ENCODE data around the gene BDKRB1.

Gene BDKRB1

DNA sequence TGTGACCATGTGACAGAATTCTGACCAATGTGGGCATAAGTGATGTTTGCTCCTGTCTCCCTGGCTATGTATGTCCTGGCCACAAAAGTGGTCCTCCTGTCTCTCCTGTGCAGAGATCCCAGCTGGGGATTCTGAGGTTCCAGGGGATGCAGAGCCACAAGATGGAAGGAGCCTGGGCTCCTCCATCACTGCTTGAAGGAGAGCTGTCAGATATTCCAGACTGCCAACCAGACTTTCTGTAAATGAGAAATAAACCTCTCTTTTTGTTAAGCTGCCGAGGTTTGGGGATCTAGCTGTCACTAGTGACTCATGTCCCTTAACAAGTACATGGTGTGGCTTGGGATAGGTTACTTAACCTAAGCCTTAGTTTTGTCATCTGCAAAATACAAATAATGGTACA lies 21.9 kb downstream of the BDKRB1 start:
- peaks cover 3% of the 10 kb centered on the region; the same call in 1 of the 2 replicates for H3K36me3 ChIP-seq (ENCODE audit: low read depth)
- H3K27ac ChIP-seq (ENCODE audit: poor library complexity, severe bottlenecking) = no peak overlapping the region
- H3K9me3 ChIP-seq (ENCODE audit: severe bottlenecking) = peaks cover 7% of the 10 kb centered on the region
- H3K27me3 ChIP-seq (ENCODE audit: insufficient read depth, poor library complexity, severe bottlenecking) = no peaks in the 10 kb centered on the region
- no peak overlapping the region for H3K4me3 ChIP-seq (ENCODE audit: severe bottlenecking)
- TF ChIP-seq, protein P1, sequence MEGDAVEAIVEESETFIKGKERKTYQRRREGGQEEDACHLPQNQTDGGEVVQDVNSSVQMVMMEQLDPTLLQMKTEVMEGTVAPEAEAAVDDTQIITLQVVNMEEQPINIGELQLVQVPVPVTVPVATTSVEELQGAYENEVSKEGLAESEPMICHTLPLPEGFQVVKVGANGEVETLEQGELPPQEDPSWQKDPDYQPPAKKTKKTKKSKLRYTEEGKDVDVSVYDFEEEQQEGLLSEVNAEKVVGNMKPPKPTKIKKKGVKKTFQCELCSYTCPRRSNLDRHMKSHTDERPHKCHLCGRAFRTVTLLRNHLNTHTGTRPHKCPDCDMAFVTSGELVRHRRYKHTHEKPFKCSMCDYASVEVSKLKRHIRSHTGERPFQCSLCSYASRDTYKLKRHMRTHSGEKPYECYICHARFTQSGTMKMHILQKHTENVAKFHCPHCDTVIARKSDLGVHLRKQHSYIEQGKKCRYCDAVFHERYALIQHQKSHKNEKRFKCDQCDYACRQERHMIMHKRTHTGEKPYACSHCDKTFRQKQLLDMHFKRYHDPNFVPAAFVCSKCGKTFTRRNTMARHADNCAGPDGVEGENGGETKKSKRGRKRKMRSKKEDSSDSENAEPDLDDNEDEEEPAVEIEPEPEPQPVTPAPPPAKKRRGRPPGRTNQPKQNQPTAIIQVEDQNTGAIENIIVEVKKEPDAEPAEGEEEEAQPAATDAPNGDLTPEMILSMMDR (IDR thresholded peaks at IDR 0.05; ENCODE audit: poor library complexity, severe bottlenecking) = no peak
- peaks cover 3% of the 10 kb centered on the region for H3K4me1 ChIP-seq (ENCODE audit: insufficient read depth, poor library complexity, severe bottlenecking)
- DNase-seq (ENCODE audit: low spot score) (no peak), ATAC-seq (ENCODE audit: low read depth) (no peak)

DNA sequence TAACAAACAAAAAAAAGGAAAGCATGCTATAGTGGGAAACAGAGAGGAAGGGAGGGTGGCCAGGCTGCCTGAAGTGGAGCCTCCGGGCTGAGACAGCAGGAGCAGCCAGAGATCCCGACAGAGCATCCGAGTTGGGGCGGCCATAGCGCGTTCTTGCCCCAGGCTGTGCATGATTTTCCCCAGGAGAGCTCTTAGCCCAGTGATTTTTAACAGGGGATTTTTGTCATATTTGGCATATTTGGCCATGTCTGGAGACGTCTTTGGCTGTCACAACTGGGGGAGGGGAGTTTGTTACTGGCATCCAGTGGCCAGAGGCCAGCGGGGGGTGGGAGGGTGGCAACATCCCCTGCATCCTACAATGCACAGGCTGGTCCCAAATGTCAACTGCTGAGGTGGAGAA lies 23.6 kb downstream of the BDKRB1 start:
- H3K36me3 ChIP-seq (ENCODE audit: low read depth) = peaks cover 3% of the 10 kb centered on the region; the same call in 1 of the 2 replicates
- peaks cover 7% of the 10 kb centered on the region for H3K9me3 ChIP-seq (ENCODE audit: severe bottlenecking)
- DNase-seq (ENCODE audit: low spot score) (no peak), ATAC-seq (ENCODE audit: low read depth) (no peak)
- TF ChIP-seq, protein P1 (IDR thresholded peaks at IDR 0.05; ENCODE audit: poor library complexity, severe bottlenecking) = no peak
- no peak overlapping the region for H3K4me3 ChIP-seq (ENCODE audit: severe bottlenecking)
- no peak overlapping the region for H3K27ac ChIP-seq (ENCODE audit: poor library complexity, severe bottlenecking)
- H3K27me3 ChIP-seq (ENCODE audit: insufficient read depth, poor library complexity, severe bottlenecking) = no peaks in the 10 kb centered on the region
- H3K4me1 ChIP-seq (ENCODE audit: insufficient read depth, poor library complexity, severe bottlenecking) = peaks cover 3% of the 10 kb centered on the region

DNA sequence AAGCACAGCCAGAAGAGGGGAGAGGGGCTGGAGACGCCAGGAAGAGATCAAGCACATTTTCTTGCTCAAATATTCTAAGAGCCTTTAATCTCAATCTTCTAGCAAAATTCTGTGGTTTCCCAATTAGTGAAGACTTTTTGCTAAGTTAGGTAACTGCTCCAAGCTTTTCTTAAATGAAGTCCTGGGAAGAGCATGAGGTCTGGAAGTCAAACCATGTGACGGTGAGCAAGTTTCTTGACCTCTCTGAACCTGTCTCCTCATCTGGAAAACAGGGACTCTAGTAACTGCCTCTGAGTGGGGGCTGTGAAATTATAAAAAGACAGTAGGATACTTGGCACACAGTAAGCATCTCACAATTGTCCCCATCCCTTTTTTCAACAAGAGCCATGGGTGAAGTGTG lies 24.1 kb downstream of the BDKRB1 start:
- Histone ChIP-seq H3K27ac (ENCODE audit: poor library complexity, severe bottlenecking) (no peak overlapping the region), H3K4me1 (ENCODE audit: insufficient read depth, poor library complexity, severe bottlenecking) (peaks cover 3% of the 10 kb centered on the region), H3K36me3 (ENCODE audit: low read depth) (peaks cover 8% of the 10 kb centered on the region; the same call in 1 of the 2 replicates), H3K4me3 (ENCODE audit: severe bottlenecking) (no peak overlapping the region), H3K27me3 (ENCODE audit: insufficient read depth, poor library complexity, severe bottlenecking) (no peaks in the 10 kb centered on the region), H3K9me3 (ENCODE audit: severe bottlenecking) (peaks cover 7% of the 10 kb centered on the region)
- TF ChIP-seq, protein P1 (IDR thresholded peaks at IDR 0.05; ENCODE audit: poor library complexity, severe bottlenecking) = no peak
- no peak for DNase-seq (ENCODE audit: low spot score)
- no peak for ATAC-seq (ENCODE audit: low read depth)

DNA sequence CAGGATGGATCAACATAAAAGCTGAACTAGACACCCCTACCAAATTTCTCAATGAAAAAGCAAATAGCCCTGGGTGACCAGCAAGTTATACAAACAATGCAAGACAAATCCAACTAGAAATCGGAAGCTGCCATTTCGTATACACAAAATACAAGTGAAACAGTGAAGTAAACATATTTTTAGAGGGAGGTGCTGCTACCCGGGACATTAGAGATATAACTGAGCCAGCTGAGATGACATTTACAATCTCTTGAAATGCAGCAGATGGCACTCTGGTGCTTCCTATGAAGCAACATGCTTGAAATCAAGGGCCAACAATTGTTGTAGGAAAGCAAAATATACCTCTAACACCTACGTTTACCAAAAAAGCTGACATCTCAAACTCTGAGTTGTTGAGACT lies 25.5 kb downstream of the BDKRB1 start:
- ATAC-seq (ENCODE audit: low read depth) = no peak
- Histone ChIP-seq H3K27ac (ENCODE audit: poor library complexity, severe bottlenecking) (no peak overlapping the region), H3K4me3 (ENCODE audit: severe bottlenecking) (no peak overlapping the region), H3K9me3 (ENCODE audit: severe bottlenecking) (peaks cover 7% of the 10 kb centered on the region), H3K27me3 (ENCODE audit: insufficient read depth, poor library complexity, severe bottlenecking) (no peaks in the 10 kb centered on the region), H3K4me1 (ENCODE audit: insufficient read depth, poor library complexity, severe bottlenecking) (no peaks in the 10 kb centered on the region), H3K36me3 (ENCODE audit: low read depth) (peaks cover 13% of the 10 kb centered on the region; the same call in 1 of the 2 replicates)
- no peak for DNase-seq (ENCODE audit: low spot score)
- TF ChIP-seq, protein P1 (IDR thresholded peaks at IDR 0.05; ENCODE audit: poor library complexity, severe bottlenecking) = peak; percentile 18

DNA sequence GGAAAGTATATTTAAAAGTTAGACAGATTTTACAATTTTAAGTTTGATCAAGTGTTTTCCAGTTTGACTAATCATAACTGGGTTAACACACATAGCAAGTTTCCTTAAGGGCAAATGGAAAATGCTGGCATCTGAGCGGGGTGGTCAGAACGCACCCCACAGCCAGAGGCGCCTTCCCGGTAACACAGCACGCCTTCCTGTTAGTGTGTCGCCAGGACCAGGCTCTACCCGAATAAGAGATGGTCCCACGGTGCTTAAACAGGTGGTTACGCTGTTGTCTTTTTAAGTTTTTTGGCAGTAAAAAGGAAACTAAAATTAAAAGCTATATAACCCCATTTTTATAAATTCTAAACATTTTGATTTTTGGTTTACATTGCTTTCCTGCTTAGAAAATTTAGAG lies 28.0 kb downstream of the BDKRB1 start:
- DNase-seq (ENCODE audit: low spot score) (no peak), ATAC-seq (ENCODE audit: low read depth) (no peak)
- no peaks in the 10 kb centered on the region for H3K9me3 ChIP-seq (ENCODE audit: severe bottlenecking)
- H3K4me3 ChIP-seq (ENCODE audit: severe bottlenecking) = no peak overlapping the region
- peaks cover 16% of the 10 kb centered on the region; the same call in 1 of the 2 replicates for H3K36me3 ChIP-seq (ENCODE audit: low read depth)
- TF ChIP-seq, protein P1 (IDR thresholded peaks at IDR 0.05; ENCODE audit: poor library complexity, severe bottlenecking) = no peak
- H3K27me3 ChIP-seq (ENCODE audit: insufficient read depth, poor library complexity, severe bottlenecking) = no peaks in the 10 kb centered on the region
- H3K4me1 ChIP-seq (ENCODE audit: insufficient read depth, poor library complexity, severe bottlenecking) = no peaks in the 10 kb centered on the region
- no peak overlapping the region for H3K27ac ChIP-seq (ENCODE audit: poor library complexity, severe bottlenecking)
